Bronchial epithelial cell (primary cell): Measurements from ENCODE around the gene LRP1B. TPM values are rescaled to one million over a fixed set of nuclear protein-coding genes. Genes with fewer than 3 reads are reported as not detected.

ENCODE experiments used
- DNase-seq: peaks from one replicate; pipeline ENCODE4 v3.0.0-alpha.2; 2010; ENCODE audit warnings: low read depth
- FAIRE-seq: peaks from 2 replicates; lab custom pipeline; 2011; peaks lifted over from hg19 to GRCh38; lab: Jason Lieb, UNC
- H3K27me3 ChIP-seq: 2 replicates; pipeline ENCODE4 v1.5.1; 2011; ENCODE audit warnings: low read length; ENCODE audit not compliant: control insufficient read depth, insufficient read depth
- H3K36me3 ChIP-seq: 2 replicates; pipeline ENCODE4 v1.5.1; 2011; ENCODE audit warnings: low read length; ENCODE audit not compliant: control insufficient read depth, insufficient read depth
- H3K4me3 ChIP-seq: 2 replicates; pipeline ENCODE4 v1.5.1; 2011; ENCODE audit warnings: mild to moderate bottlenecking, low read depth, low read length, control low read depth
- CTCF ChIP-seq: IDR thresholded peaks from 2 replicates; pipeline ENCODE4 v1.5.1; 2011; ENCODE audit warnings: mild to moderate bottlenecking, moderate library complexity, low read length, control low read depth, inconsistent platforms; ENCODE audit not compliant: insufficient read depth, severe bottlenecking
- total RNA-seq: library from RNA; depleted of rRNA; stranded (reverse); fragments of >200 nt; gene quantifications from 2 replicates; pipeline ENCODE4 v1.2.1, GENCODE V29; 2014

LRP1B gene
- total RNA-seq, 1 donor from 2014 or later = under 0.01 TPM

- TF ChIP-seq CTCF = no peak
- no peak for FAIRE-seq
These were observed 1051.6 kb downstream of the LRP1B start for GRCh38 chr2:141079231-141079630.

GRCh38 chr2:141075753-141076152, 1055.1 kb downstream of the LRP1B start:
- TF ChIP-seq CTCF = no peak
- no peak for FAIRE-seq
- no peaks in the 10 kb centered on the region for H3K27me3 ChIP-seq
- H3K4me3 ChIP-seq = no peak overlapping the region
- no peaks in the 10 kb centered on the region for H3K36me3 ChIP-seq
- DNase-seq = no peak

More at GRCh38 chr2:141079231-141079630, 1051.6 kb downstream of the LRP1B start:
- H3K36me3 ChIP-seq = no peaks in the 10 kb centered on the region
- no peak overlapping the region for H3K4me3 ChIP-seq
- H3K27me3 ChIP-seq = no peaks in the 10 kb centered on the region
- DNase-seq = no peak

GRCh38 chr2:141068053-141068682, 1062.6 kb downstream of the LRP1B start:
- no peaks in the 10 kb centered on the region for H3K27me3 ChIP-seq
- FAIRE-seq = no peak
- no peak for TF ChIP-seq CTCF
- H3K4me3 ChIP-seq = no peak overlapping the region
- DNase-seq = no peak
- no peaks in the 10 kb centered on the region for H3K36me3 ChIP-seq

GRCh38 chr2:141065042-141065441, 1065.8 kb downstream of the LRP1B start:
- FAIRE-seq = no peak
- TF ChIP-seq CTCF = no peak

GRCh38 chr2:141063406-141063805, 1067.4 kb downstream of the LRP1B start:
- FAIRE-seq (no peak), DNase-seq (no peak)
- no peaks in the 10 kb centered on the region for H3K27me3 ChIP-seq
- no peak for TF ChIP-seq CTCF
- no peak overlapping the region for H3K4me3 ChIP-seq
- H3K36me3 ChIP-seq = no peaks in the 10 kb centered on the region

More at GRCh38 chr2:141065042-141065441, 1065.8 kb downstream of the LRP1B start:
- no peak for DNase-seq
- no peaks in the 10 kb centered on the region for H3K27me3 ChIP-seq
- H3K4me3 ChIP-seq = no peak overlapping the region
- no peaks in the 10 kb centered on the region for H3K36me3 ChIP-seq

GRCh38 chr2:141062443-141062842, 1068.4 kb downstream of the LRP1B start:
- DNase-seq (no peak), FAIRE-seq (no peak)
- TF ChIP-seq CTCF = no peak
- Histone ChIP-seq H3K27me3 (no peaks in the 10 kb centered on the region), H3K36me3 (no peaks in the 10 kb centered on the region), H3K4me3 (no peak overlapping the region)
